Measurements from ENCODE around the gene MRPS34.

The MRPS34 gene

DNA sequence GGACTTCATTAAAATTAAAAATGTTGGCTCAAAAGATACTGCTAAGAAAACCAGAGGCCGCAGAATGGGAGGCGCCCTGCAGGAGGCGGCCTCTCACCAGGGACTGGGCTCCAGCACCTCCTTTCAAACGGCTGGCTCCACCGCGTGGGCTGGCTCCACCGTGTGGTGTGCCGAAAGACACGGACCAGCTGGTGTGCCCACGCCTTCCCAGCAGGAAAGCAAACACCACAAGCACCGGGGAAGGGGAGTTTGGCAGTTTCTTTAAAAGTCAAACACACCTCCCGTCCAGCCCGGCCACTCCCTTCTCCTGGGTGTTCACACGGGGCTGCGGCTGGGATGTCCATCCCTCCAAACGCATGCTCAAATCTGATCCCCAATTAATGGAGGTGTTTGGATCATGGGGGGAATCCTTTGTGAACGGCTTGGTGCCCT lies 39.8 kb upstream of the MRPS34 start:
- CTCF ChIA-PET: interaction anchor here (0.8 to 2.3 kb wide), 4 partner anchors 17 to 117 kb away, joined by 3 to 10 read pairs (median 4); partner anchors contain the start of genes NUBP2 and SPSB3
- POLR2A ChIA-PET: no interaction called here
- DNase-seq (ENCODE audit: low read depth, low spot score): no peak
- no peak overlapping the region for H3K4me3 ChIP-seq (ENCODE audit: low read depth, low read length)
- TF ChIP-seq, protein P1, sequence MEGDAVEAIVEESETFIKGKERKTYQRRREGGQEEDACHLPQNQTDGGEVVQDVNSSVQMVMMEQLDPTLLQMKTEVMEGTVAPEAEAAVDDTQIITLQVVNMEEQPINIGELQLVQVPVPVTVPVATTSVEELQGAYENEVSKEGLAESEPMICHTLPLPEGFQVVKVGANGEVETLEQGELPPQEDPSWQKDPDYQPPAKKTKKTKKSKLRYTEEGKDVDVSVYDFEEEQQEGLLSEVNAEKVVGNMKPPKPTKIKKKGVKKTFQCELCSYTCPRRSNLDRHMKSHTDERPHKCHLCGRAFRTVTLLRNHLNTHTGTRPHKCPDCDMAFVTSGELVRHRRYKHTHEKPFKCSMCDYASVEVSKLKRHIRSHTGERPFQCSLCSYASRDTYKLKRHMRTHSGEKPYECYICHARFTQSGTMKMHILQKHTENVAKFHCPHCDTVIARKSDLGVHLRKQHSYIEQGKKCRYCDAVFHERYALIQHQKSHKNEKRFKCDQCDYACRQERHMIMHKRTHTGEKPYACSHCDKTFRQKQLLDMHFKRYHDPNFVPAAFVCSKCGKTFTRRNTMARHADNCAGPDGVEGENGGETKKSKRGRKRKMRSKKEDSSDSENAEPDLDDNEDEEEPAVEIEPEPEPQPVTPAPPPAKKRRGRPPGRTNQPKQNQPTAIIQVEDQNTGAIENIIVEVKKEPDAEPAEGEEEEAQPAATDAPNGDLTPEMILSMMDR (IDR thresholded peaks at IDR 0.05; ENCODE audit: insufficient read depth, low read length, missing control alignments): peak; percentile 44

DNA sequence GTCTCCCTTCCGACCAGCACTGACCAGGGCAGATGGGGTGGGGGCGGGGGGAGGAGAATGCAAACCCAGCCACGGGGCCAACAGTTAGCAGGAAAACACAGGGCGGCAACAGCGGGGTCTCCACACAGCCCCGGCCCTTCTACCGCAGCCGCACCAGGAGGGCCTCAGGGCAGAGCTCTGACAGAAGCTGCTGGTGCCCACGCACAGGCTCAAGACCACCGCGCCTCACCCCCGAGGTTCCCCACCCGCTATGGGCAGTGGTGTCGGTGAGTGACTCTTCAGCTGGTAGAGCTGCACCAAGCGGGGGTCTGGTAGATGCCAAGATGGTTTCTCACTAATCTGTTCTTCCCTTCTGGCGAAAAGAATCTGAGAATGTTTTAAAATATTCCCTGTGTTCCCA lies 37.6 kb upstream of the MRPS34 start:
- TF ChIP-seq, protein P1 (IDR thresholded peaks at IDR 0.05; ENCODE audit: insufficient read depth, low read length, missing control alignments): no peak
- CTCF ChIA-PET: interaction anchor here (0.6 to 1.2 kb wide), 4 partner anchors 10 to 118 kb away, joined by 3 read pairs; no protein-coding TSS in a partner anchor
- POLR2A ChIA-PET: no interaction called here
- no peak overlapping the region for H3K4me3 ChIP-seq (ENCODE audit: low read depth, low read length)
- DNase-seq (ENCODE audit: low read depth, low spot score): no peak

DNA sequence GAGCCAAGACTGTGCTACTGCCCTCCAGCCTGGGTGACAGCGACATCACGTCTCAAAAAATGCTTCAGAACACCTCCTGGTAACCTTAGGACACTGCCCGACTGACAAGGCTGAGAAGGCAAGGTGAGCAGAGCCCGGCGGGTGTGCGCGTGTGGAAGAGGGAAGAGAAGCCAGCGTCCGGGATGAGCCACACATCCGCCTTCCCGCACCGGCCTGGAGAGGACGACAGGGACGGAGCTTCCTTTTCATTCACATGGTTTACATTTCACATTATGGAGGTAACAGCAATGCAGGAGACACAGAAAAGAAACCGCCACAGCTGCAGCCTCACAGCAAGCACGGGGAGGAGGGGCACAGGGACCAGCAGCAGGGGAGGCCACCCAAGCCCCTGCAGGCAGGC lies 37.2 kb upstream of the MRPS34 start:
- no peak overlapping the region for H3K4me3 ChIP-seq (ENCODE audit: low read depth, low read length)
- ChIA-PET POLR2A (no interaction called here), CTCF (interaction anchor here (0.8 kb wide), 1 partner anchor 119 kb away, joined by 3 read pairs; no protein-coding TSS in a partner anchor)
- no peak for DNase-seq (ENCODE audit: low read depth, low spot score)
- TF ChIP-seq, protein P1 (IDR thresholded peaks at IDR 0.05; ENCODE audit: insufficient read depth, low read length, missing control alignments): no peak

DNA sequence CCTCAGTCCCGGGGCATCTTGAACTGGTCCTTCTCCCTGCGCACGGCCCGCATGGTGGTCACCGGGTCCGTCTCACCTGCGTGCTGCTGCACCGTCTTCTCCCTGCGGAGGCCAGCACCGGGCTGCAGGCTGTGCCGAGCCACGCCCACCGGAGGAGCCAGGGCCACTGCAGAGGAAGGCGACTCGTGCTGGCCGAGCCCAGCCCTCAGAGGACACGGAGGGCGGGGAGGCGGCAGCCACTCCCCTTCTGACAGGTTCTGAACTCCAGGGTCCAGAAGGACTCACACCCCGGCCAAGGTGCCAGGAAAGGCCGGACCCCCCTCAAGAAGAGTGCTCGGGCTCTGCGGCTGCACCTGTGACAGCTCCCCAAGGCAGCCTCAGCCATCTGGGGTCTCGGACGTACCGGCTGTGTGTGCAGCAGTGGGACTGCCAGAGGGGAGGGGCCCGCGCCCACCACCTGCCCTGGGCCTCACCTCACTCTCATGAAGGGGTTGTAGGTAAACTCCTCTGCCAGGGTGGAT lies 36.4 kb upstream of the MRPS34 start:
- ChIA-PET CTCF (no interaction called here), POLR2A (no interaction called here)
- TF ChIP-seq, protein P1 (IDR thresholded peaks at IDR 0.05; ENCODE audit: insufficient read depth, low read length, missing control alignments): no peak
- no peak overlapping the region for H3K4me3 ChIP-seq (ENCODE audit: low read depth, low read length)
- no peak for DNase-seq (ENCODE audit: low read depth, low spot score)

DNA sequence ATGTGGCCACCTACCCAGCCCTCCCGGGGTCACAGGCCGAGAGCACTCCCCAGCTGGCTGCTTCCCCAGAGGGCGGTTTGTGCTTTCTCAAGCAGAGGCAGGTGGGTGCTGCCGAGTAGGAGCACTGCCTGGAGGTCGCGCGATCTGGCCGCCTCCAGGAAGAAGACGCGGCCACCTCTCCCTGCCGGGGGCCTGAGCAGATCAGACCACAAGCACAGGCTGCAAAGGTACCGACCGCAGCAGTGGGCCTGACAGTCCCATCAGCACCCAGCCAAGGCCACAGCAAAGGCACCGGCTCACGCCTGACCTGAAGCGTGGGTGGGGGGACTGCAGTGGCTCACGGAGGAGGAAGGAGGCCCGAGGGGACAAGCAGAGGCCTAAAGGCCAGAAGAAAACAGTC lies 35.8 kb upstream of the MRPS34 start:
- ChIA-PET POLR2A (no interaction called here), CTCF (no interaction called here)
- no peak overlapping the region for H3K4me3 ChIP-seq (ENCODE audit: low read depth, low read length)
- DNase-seq (ENCODE audit: low read depth, low spot score): no peak
- TF ChIP-seq, protein P1 (IDR thresholded peaks at IDR 0.05; ENCODE audit: insufficient read depth, low read length, missing control alignments): no peak

DNA sequence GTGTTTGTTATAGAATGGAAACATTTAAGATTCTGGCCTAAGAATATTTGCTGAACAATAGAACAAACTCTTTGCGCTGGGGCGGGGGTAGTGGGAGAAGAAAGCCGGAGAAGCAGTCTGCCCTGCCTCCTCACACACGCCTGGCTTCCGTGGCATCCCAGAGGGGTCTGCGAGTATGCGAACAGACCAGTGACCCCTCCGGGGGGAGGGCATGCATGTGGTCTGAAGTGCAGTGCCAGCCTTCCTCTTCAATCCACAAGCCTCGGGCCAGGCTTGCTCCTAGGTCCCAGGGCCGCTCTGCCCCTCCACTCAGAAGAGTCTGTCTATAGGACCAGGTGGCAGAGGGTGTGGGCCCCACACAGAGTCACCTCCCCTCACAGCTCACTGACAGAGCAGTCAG lies 34.7 kb upstream of the MRPS34 start:
- no peak overlapping the region for H3K4me3 ChIP-seq (ENCODE audit: low read depth, low read length)
- DNase-seq (ENCODE audit: low read depth, low spot score): no peak
- CTCF ChIA-PET: no interaction called here
- TF ChIP-seq, protein P1 (IDR thresholded peaks at IDR 0.05; ENCODE audit: insufficient read depth, low read length, missing control alignments): no peak
- POLR2A ChIA-PET: no interaction called here

Data from AG04449 (cell line).